SIG-M5 (cell line): ENCODE measurements around the gene RASL10A.

Experiments
- DNase-seq: peaks from one replicate; lab custom pipeline; 2025; lab: John Stamatoyannopoulos, UW

The RASL10A gene

DNA sequence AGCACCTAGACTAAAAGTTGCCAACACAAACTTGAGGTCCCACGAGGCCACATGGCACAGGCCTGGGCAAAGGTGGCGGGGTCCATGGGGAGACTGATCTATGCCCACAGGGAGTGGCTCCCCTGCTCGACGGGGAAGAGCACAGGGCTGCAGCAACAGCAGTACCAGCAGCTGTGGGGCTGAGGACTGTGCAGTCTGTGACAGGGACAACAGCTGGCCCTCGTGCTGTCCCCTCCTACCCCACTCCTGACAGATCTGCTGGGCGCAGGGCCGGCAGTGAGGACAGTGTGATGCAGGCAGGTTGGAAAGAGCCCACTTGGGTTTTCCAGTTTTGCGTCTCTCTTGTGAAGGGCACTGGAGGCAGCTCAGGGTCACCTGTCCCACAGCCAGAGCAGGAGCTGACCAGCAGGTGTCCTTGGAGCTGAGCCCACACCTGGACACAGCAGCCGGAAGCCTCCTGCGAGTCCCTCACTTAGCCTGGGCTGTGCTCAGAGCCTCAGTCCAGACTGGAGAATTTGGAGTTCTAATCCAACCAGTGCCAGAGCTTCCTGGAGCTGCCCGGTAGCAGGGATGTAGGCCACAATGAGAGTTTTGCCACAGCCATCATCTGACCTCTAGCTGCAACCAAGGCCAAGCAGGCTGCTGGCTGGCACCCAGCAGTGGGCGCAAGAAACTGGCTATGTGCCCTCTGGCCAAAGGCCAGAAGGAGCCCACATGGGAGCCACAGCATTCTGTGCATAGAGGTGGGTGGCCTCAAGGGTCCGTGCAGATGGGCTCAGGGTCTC is 12.6 kb downstream of the RASL10A start:
- DNase-seq, result no peak

DNA sequence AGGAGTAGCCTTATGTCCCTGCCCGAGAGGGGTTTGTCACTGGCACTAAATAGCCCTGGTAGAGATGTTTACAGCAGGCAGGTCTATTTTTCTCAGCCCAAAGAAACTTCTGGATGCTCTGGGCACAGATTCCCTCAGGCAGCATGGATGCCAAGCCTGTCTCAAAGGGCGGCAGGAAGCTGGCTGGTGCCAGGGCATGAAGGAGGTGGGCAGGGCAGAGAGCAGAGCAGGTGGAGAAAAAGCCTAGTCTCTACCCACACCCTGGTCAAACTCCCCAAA is 13.2 kb downstream of the RASL10A start:
- no peak for DNase-seq

DNA sequence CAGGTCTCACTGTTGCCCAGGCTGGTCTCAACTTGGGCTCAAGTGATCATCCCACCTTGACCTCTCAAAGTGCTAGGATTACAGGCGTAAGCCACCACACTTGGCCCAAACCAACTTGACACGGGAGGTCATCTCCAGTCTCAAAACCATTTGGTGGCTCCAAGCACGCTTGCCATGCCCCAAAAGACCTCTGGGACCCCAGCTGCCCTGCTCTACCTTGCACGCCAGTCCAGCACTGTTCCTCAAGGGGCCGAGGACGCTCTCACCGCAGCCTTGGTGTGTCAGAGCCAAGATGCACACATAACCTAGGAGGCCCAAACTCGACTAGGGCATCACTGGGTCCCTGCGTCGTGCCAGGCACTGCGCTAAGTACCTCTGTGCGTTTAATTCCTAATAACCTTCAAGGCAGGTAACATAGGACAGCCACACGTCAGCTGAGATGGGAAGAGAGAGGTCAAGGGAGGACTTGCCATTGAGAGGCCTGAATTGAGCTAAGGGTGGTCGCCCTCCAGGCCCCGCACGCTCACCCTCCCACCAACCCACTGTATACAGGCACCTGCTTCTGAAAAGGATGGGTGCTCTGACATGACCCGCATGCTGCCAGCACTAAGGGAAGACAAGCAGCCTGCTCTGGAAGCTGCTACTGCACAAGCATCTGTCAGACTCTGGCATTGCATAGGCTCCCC is 13.6 kb downstream of the RASL10A start:
- no peak for DNase-seq

DNA sequence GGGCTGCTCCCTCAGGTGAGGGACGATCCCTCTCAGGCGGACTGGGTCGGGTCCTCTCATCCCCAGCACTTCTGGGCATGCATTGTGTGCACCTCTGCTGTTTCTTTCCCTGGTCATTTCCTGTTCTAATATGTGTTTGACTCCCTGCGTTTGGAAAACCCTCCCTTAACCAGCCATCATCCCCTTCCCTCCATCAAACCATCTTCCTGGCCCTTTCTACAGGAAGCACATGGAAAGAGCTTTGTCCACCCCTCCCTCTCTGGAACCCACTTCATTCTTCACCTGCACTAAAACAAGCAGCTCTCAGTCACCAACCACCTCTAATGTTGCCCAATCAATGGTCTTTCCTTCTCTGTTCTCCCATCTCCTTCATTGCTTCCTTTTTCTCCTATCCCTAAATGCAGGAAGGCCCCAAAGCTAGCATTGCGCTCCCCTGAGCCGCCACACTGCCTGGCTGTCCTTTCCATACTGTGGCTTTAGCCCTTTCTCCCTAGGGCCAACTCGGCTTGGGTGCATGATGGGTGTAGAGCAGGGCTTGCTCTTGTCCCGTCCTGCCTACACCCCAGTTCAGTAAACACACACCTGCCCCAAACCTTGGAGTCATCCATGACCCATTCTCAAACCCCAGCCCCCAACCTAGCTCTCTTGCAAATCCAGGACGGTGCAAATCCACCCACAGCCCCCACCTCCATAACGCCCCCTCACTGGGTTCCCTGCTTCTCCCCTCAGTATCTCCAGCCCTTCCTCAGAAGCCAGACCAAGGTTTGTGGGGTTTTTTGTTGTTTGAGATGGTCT is 14.5 kb downstream of the RASL10A start:
- DNase-seq, result no peak

DNA sequence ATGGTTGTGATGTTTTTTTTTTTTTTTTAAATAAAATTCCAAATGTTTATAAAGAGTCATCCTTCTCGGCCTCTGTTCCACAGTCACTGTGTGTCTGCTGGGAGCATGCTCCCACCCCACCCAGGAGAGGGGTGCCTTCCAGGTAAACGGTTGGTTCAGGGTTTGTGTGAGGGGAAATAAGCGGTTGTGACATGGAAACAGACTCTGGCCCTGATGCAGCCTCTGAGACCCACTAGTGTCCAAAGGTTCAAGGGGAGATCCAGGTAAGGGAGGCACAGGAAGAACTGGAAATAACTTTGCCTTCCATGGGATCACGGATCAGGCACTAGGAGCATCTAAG is 15.1 kb downstream of the RASL10A start:
- DNase-seq, result no peak

DNA sequence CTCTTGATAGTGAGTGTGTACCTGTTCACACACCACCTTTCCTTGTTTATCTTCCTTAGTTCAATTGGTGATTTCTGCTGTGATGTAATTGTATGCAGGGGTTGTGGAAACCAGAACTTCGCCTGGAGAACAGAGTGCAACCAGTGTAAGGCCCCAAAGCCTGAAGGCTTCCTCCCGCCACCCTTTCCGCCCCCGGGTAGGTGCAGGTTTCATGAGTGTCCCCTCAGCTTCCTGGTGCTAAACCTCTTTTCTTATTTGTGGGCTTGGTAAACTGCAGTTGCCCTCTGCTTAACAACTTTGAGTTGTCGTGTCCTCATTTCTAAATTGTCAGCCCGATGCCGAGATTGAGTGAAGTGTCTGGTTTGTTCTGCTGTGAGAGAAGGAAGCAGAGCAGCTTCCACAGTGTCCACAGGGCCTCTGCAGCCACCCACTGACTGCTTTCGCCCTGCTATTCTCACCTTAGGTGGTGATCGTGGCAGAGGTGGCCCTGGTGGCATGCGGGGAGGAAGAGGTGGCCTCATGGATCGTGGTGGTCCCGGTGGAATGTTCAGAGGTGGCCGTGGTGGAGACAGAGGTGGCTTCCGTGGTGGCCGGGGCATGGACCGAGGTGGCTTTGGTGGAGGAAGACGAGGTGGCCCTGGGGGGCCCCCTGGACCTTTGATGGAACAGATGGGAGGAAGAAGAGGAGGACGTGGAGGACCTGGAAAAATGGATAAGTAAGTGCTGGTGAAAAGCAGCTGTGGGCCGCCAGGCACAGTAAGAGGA is 16.2 kb downstream of the RASL10A start:
- DNase-seq, result no peak

DNA sequence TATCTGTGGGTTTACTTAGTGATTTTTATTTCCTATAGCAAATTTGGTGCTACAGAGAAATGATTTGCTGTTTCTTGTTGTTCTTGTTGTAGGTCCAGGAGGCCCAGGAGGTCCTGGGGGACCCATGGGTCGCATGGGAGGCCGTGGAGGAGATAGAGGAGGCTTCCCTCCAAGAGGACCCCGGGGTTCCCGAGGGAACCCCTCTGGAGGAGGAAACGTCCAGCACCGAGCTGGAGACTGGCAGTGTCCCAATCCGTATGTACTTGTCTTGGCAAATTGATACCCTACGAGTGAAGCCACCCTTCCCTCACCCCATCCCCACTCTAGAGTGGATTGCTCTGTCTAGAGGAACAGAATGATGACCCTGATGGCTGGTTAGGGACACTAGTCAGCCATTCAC is 16.9 kb downstream of the RASL10A start:
- no peak for DNase-seq

DNA sequence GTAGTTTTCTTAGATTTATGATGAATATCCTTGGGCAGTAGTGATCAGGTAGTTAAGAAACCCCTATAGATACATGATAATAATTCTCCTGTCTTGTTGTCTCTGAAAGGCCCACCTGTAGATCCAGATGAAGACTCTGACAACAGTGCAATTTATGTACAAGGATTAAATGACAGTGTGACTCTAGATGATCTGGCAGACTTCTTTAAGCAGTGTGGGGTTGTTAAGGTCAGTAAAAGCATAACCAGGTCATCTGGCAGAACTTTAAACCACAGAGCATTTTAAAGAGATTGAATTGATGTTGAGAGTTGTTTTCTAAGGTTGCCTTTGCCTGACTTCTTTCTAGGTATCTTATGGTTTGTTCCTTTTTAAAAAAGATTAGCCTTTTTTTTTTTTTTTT is 23.1 kb downstream of the RASL10A start:
- DNase-seq, result no peak

DNA sequence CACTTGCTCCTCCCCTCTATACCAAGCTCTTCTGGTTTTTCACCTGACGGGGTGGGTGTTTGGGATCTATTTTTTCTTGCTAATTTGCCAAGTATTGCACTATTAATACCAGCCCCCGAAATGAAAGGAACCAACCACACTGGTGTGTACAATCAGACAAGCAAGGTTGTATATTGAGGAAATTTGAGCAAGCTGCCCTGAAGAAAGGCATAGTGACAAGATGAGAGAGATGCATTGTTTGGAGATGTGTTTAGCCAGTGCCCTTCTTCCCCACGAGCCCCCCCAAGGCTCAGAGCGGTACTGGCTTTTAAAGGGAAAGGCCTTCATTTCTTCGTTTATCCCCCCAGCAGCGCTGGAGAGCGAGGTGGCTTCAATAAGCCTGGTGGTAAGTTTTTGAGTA is 24.3 kb downstream of the RASL10A start:
- DNase-seq, result no peak

DNA sequence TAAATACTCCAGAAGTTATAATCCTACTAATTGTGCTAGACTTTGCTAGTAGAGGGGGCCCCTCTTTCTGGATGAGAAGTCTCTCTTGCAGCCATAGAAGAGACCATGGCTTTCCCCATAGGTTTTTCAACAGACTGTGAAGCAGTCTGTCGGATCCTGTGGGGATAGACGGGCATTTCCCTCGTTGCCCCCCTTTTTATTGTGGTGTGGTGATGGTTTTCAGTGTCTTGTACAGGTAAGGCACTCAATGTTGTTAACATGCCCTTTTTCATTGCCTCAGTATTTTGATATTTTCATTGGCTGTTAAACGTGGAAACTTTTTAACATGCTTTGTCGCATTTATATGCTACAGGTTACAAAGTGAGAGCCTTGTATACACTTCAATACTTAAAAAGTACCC is 25.4 kb downstream of the RASL10A start:
- no peak for DNase-seq

DNA sequence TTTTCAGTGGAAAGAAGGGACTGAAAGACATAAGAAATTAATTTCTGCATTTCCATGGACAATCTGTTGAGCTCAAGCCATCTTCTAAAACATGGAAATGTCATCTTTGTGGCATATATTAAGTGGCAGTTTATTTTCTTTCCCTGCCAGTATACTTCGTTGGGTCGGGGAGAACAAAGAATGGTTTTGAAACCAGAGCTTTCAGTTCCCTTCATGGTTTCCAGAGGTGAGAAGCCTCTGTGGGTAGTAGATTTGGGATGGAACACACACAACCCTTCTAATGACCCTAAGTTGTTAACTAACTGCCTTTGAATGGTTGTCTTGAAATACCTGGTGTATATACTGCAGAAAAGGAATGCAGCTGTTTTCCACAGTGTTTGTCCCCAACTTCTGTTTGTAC is 26.7 kb downstream of the RASL10A start:
- no peak for DNase-seq

DNA sequence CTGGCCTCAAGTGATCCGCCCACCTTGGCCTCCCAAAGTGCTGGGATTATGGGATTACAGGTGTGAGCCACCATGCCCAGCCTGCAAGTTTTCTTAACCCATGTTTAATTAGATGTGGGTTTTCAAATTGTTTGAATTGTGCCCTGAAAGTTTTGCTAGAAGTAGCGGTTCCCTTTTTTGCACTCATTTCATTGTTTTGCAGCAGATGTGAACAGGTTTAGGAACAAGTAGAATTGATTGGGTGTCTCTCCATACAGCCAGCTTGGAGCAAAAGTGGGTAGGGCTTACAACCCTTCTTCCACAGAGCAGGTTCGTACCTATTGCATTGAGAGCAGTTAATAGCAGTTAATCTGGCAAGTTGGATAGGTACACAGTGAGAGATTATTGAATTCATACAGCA is 31.3 kb downstream of the RASL10A start:
- DNase-seq, result no peak

DNA sequence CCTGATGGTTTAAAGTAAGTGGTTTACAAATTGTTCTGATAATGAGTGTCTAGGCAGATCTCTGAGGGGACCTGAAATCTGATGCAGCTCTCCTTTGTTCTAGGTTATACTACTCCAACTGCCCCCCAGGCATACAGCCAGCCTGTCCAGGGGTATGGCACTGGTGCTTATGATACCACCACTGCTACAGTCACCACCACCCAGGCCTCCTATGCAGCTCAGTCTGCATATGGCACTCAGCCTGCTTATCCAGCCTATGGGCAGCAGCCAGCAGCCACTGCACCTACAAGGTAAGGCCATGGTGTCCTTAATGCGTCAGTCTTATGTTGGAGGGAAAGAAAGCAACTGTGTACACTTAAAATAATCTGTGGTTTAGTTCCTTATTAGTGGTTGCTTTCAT is 37.6 kb downstream of the RASL10A start:
- DNase-seq, result no peak

DNA sequence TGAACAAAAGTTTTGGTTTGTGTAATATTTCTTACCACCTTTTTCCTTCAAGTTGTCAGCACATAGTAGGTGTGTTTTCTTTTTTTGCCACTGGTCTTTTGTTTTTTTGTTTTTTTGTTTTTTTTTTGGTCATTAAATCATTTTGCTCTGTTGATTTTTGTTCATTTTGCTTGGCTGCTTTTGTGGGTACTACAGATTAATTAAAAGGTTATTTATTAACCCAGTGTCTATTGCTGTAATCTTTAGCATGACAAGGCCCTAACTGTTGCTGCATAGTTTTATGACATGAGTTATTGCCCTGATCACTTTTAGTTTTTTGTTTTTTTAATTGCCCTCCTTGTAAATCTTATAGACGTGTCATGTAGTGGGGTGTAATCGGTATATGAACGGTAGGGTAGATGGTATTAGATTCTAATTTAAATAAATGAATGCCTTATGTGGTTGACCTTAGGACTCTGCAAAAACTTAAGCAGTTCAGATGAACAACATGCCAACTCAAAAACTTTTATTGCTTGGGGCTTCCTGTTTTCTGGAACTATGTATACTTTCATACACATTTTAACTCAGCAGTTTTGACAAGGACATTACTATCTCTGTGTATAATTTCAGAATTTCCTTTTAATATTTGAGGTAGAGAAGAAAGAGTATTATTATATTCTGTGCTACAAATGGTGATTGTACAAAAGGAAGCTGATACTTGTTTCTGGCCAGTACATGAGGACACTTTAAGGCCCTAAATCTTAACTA is 39.5 kb downstream of the RASL10A start:
- no peak for DNase-seq

DNA sequence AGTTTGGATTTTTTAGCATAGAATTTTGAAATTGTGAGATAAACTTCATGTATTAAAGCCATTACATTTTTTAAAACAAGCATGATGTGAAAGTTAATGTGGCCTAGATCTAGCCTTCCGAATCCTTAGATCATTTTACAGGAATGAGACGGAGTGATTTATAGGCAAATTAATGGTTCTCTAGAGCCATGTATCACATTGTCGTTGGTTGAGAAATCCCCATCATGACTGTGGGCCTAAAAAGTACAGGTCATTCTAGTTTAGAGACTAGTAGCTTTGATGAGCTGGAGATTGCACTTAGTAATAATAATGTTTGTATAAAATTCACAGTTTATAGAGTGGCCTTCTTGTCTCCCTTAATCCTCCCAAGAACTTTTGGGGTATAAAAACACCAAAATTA is 40.3 kb downstream of the RASL10A start:
- no peak for DNase-seq

DNA sequence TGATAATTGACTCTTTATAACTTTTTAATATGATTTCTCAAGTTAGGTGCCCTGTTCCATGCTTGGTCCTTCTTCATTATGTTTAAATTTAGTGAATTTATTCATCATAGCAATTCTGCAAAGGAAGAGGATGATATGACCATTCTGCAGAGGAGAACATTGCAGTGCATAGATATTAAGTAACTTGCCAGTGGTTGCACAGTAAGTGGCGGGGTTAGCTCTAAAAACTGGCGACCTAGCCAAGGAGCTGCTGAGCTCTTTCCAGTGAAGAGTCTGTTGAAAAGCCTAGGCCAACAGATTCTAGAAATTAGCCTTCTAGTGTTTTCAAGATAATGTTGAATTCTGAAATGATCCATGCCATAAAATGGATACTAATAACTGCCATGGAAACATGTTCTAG is 42.9 kb downstream of the RASL10A start:
- DNase-seq, result no peak

DNA sequence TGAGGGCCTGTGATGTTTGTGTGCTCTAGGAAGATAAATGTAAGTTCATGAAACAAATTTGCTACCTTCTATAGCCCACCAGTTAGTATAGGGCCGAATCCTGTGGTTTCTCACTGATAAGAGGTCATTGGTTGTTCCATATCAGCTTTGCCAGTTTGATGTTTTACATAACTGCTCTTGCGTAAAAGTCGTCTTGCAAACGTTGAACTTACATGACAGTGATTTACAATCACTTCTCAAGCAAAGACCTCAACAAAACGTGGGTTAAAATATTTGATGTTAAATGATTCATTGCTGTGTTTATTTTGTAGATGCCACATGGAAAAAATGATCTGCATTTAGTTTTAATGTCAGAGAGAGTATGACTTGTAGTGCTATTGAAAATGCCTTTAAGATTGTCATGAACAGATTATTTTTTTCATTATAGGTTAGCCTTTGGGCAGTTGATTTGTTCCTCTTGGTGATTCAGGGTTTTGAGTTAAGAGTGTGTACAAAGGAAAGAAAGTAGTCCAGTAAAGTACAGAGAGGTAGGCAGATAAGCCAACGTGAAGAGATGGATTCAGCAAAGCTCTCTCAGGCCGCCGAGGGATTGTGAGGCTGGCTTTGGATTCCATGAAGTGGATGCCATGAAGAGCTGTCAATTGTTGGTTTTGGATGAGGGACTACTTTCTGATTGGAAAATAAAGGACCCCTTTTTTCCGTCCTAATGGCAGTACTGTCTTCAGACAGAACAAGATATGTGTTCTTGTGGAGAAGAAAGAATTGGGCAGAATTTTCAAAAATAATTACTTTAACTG is 44.8 kb downstream of the RASL10A start:
- DNase-seq, result no peak

DNA sequence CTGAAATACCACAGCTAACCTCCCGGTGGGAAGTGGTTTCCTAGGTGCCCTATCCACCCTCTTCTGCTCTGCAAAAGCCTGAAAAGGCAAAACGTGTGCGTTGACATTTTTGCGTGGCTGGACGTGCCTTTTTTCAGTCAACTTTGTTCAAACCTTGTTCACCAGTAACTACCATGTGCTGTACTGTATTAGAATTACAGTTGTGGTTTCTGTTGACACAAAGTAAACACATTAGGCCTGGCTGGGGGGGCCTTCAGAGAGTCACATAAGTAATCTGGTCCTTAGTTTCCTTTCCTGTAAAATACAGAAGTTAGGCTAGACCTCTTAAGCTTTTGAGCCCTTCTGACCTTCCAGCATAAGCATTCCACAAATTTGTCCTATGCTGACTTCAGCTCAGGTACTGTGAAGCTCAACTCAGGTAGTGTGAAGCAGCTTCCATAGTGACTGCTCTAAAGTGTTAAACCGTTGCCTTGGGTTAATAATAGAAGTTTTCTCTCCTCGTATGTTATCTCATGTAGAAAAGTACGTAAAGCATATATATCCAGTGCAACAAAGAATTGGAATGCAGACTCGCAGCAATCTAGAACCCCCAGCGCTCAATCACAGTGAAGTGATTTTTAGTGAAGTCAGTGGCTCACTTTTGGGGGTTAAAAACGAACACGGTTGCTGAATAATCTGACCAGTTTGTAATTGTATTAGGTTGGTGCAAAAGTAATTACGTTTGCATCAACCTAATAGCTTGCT is 45.6 kb downstream of the RASL10A start:
- no peak for DNase-seq

DNA sequence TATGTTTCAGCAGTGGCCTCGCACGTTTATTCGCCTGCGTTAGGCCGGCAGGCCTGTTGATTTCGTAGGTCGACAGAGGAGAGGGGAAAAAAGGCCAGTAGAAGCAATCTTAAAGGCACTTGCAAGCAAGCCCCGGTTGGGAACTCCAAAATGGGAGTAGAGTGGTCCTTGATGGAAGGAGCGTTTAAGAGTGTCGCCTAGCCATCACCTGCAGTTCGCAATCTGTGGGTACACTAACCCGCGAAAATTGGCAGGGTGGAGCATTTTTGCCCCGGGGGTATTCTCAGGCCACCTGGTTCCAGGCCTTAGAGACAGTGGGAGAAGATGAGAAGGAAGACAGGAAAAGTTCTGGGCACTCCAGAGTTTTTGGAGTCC is 46.3 kb downstream of the RASL10A start:
- no peak for DNase-seq

DNA sequence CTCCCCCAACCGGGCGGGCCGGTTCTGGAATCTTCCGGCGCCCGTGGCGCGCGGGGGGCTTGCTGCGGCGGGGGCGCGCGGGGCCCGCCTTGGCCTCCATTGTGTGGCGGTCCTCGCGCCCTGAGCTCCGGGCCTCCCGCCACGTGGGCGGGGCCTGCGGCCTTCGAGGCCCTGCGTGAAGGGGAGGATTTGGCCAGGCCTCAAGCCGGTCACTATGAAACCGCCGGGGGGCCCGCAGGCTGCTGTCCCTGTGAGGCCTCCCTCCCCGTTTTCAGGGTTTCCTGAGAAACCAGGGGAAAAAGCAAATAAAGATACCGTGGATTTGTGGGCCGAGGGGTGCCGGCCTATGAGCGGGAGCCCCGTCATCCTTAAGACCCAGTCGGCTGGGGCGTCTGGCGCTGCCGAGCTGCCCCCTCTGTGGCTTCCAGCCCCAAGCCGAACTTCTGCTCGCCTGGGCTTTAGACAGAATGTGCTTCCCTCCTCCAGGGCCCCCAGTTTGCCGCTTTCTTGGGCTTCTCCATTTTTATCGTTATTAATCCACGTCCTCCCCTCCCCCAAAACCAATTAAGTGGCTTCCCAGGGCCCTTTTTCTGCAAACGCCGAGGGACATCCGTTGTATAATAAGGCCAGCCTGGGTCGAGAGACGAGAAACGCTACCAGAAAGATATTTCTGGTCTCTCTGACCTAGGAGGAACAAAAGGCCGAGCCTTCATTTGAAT is 46.8 kb downstream of the RASL10A start:
- DNase-seq, result no peak
